BJ (cell line): Measurements from ENCODE around the gene EPS8. TPM values are rescaled to one million over a fixed set of nuclear protein-coding genes. Genes with fewer than 3 reads are reported as not detected.
A peak's percentile ranks its signal among the peaks of the same experiment; 100 is the strongest.

Source experiments
- CTCF ChIA-PET: fragments of 350-600 bp; formaldehyde crosslinking; extraction: SDS; loops from one replicate; lab custom pipeline; 2021; ENCODE audit warnings: antibody characterized with exemption, inconsistent platforms; lab: Yijun Ruan, JAX
- POLR2A ChIA-PET: fragments of 300-600 bp; sonication (Branson Sonifier 250); formaldehyde crosslinking; extraction: SDS; loops from one replicate; lab custom pipeline; 2021; ENCODE audit warnings: antibody characterized with exemption; lab: Charles Lee
- DNase-seq: peaks from one replicate; pipeline ENCODE4 v3.0.0-alpha.2; 2011; ENCODE audit warnings: low read depth
- H3K27me3 ChIP-seq: 2 replicates; pipeline ENCODE4 v1.6.0; 2011; ENCODE audit warnings: low read length; ENCODE audit not compliant: control insufficient read depth, insufficient read depth
- H3K36me3 ChIP-seq: 2 replicates; pipeline ENCODE4 v1.5.1; 2011; ENCODE audit warnings: low read length; ENCODE audit not compliant: control insufficient read depth, insufficient read depth
- H3K4me3 ChIP-seq: 2 replicates; pipeline ENCODE4 v1.5.1; 2011; ENCODE audit warnings: low read depth, mild to moderate bottlenecking, control low read depth, low read length
- polyA plus RNA-seq: library from polyadenylated mRNA; depleted of rRNA; stranded (reverse); fragments of >200 nt; gene quantifications from 2 replicates; pipeline ENCODE4 v1.2.3, GENCODE V29; 2011
- TF ChIP-seq, protein P1 (sequence below): IDR thresholded peaks from 2 replicates; pipeline ENCODE4 v1.5.1; 2011; ENCODE audit warnings: low read depth, mild to moderate bottlenecking, control low read depth, inconsistent platforms, low read length, moderate library complexity; ENCODE audit not compliant: insufficient read depth

The EPS8 gene
- polyA plus RNA-seq, 1 experiment: 118 TPM

DNA sequence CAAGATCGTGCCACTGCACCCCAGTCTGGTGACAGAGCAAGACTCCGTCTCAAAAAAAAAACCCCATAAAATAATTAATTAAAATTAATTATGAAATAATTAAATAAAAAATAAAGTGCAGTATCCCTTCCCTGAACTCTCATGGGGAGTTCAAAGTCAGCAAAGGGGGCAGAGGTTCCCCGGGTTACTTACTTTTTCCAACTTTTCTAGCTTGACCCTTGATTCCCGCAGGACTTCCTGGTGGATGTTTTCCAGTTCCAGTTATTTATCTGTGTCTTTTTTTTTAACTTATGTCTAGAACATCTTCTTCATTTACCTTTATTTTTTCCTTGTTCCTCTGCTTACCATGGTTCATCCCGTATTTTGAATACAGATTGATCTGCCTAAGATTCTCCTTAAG, 197.4 kb downstream of the EPS8 start:
- Histone ChIP-seq H3K4me3 (no peak overlapping the region), H3K36me3 (no peaks in the 10 kb centered on the region), H3K27me3 (no peaks in the 10 kb centered on the region)
- TF ChIP-seq, protein P1, sequence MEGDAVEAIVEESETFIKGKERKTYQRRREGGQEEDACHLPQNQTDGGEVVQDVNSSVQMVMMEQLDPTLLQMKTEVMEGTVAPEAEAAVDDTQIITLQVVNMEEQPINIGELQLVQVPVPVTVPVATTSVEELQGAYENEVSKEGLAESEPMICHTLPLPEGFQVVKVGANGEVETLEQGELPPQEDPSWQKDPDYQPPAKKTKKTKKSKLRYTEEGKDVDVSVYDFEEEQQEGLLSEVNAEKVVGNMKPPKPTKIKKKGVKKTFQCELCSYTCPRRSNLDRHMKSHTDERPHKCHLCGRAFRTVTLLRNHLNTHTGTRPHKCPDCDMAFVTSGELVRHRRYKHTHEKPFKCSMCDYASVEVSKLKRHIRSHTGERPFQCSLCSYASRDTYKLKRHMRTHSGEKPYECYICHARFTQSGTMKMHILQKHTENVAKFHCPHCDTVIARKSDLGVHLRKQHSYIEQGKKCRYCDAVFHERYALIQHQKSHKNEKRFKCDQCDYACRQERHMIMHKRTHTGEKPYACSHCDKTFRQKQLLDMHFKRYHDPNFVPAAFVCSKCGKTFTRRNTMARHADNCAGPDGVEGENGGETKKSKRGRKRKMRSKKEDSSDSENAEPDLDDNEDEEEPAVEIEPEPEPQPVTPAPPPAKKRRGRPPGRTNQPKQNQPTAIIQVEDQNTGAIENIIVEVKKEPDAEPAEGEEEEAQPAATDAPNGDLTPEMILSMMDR: no peak
- ChIA-PET POLR2A (no interaction called here), CTCF (interaction anchor here (0.6 to 14.2 kb wide), 6 partner anchors 88 to 264 kb away, joined by 3 to 204 read pairs (median 4); no protein-coding TSS in a partner anchor)
- DNase-seq: no peak

GRCh38 chr12:15590180-15590826, 198.9 kb downstream of the EPS8 start:
- DNase-seq: no peak
- ChIA-PET CTCF (interaction anchor here (0.6 to 14.2 kb wide), 24 partner anchors 8 to 320 kb away, joined by 3 to 204 read pairs (median 4); partner anchors contain the start of genes DERA and EPS8), POLR2A (no interaction called here)
- TF ChIP-seq, protein P1: peak; percentile 88
- Histone ChIP-seq H3K36me3 (no peaks in the 10 kb centered on the region), H3K27me3 (no peaks in the 10 kb centered on the region), H3K4me3 (peak overlapping the region; percentile 29)

DNA sequence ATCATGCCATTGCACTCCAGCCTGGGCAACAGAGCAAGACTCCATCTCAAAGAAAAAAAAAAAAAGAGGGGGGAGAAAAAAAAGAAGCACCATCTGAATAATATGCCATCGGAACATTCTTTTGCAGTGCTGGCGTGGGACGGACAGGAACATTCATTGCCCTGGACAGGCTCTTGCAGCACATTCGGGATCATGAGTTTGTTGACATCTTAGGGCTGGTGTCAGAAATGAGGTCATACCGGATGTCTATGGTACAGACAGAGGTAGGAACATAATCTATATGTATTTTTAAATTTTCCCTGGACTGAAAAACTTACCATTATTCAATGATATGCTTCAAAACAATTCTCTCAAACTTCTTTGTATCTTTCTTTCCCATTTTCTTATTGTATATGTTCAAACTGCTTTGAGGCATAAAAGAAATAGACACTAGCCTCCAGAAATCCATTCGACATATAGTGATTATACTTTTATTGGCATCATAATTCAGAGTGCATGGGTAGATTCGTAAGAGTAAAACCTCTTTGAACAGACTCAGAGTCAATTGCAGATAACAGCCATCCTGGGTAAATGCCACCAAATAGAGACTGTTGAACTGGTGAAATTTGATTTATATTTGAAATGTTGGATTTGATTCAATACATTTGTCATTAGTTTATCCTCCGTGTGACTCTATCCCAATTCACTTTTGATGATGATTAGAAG, 199.7 kb downstream of the EPS8 start:
- DNase-seq: no peak
- POLR2A ChIA-PET: no interaction called here
- Histone ChIP-seq H3K27me3 (no peaks in the 10 kb centered on the region), H3K36me3 (no peaks in the 10 kb centered on the region), H3K4me3 (no peak overlapping the region)
- TF ChIP-seq, protein P1: no peak
- CTCF ChIA-PET: interaction anchor here (0.6 to 14.2 kb wide), 21 partner anchors 8 to 321 kb away, joined by 3 to 254 read pairs (median 4); partner anchors contain the start of genes DERA and EPS8

DNA sequence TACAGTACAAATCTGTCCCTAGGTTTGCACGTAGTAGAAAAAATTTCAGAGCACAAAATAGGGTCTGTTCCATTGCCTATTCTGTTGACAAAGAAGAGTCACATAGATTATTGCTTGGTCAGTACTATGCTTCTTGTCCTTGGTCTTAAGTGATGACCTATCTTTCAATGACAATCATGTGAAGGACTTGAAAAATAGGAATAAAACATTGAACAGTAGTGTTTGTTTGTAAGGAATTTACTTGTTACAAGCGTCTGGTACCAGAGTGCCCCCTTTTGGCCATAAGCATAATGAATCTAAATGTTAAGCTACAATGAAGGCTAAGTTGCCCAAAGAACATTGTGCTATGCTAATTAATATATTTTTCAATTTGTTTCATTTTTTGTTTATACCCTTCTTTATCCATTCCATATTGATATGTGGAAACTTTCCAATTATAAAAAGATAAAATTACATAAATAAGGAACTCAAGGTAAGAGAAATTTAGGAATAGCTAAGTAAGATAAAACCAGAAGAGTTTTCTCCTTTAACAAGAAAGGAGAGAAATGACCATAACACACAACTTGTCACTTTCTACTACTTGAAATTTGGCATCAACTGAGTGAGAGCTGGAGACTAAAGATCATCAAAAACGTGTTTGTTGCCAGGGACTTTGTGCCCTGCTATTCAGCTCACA, 204.7 kb downstream of the EPS8 start:
- Histone ChIP-seq H3K27me3 (no peaks in the 10 kb centered on the region), H3K36me3 (no peaks in the 10 kb centered on the region), H3K4me3 (no peak overlapping the region)
- ChIA-PET CTCF (interaction anchor here (0.6 to 14.2 kb wide), 17 partner anchors 10 to 758 kb away, joined by 3 to 254 read pairs (median 4); partner anchors contain the start of gene DERA), POLR2A (interaction anchor here (1.2 kb wide), 1 partner anchor 52 kb away, joined by 5 read pairs; no protein-coding TSS in a partner anchor)
- TF ChIP-seq, protein P1: peak; percentile 74
- DNase-seq: no peak

GRCh38 chr12:15583804-15584203, 205.4 kb downstream of the EPS8 start:
- Histone ChIP-seq H3K27me3 (no peaks in the 10 kb centered on the region), H3K4me3 (no peak overlapping the region), H3K36me3 (no peaks in the 10 kb centered on the region)
- ChIA-PET POLR2A (interaction anchor here (1.2 kb wide), 1 partner anchor 51 kb away, joined by 5 read pairs; no protein-coding TSS in a partner anchor), CTCF (interaction anchor here (0.5 to 14.2 kb wide), 12 partner anchors 9 to 866 kb away, joined by 3 to 254 read pairs (median 4); no protein-coding TSS in a partner anchor)
- TF ChIP-seq, protein P1: no peak
- DNase-seq: no peak
